Tongue (tissue), 2 donors: ENCODE data around the gene ZNF580. TPM values are rescaled to one million over a fixed set of nuclear protein-coding genes. Genes with fewer than 3 reads are reported as not detected.

Experiments
- DNase-seq: peaks from one replicate; pipeline ENCODE4 v3.0.0-alpha.2; 2015
- total RNA-seq: library from RNA; depleted of rRNA; stranded (reverse); fragments of >200 nt; gene quantifications from one replicate; pipeline ENCODE4 v1.2.3, GENCODE V29; 2014

ZNF580 gene
- total RNA-seq, 1 donor from 2014 or later, result 4.4 TPM

DNA sequence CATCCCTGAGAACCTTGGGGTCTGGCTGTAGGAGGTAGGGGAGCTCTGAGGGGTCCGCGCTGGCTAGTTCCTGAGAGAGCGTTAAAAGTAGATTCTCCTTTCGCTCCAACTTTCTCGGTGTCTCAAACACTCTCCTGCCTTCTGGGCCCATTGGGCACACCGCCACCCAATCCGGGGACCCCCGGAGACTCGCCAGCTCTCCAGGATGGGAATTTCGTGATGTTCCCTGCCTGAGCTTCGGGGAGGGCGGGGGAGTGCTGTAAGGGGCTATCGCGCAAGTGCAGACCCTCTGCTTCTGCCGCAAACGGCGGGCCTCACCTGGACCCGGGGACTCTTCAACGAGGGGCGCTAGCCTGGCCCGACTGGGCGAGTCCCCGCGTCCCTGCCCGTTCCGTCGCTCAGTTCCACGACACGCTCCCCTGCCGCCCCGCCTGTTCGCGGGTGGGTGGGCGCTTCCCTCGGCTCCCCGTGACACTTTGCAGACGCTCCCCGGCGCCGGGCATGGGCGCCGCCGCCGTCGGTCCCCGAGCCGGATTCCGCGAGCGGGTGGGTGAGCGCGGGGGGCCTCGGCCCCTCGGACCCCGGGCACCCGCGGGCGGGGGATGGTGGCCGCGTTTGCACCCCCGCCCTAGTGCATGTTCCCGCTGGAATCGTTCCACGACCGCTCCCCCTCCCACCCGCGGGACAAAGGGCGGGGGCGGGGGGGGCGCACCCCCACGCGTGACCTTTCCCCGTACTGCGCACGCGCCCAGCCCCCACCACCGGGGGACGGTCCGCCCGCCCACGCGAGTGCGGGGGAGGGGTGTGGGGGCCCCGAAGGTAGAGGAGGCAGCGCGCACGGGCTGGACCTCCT lies 7.2 kb downstream of the ZNF580 start, which contains the start of gene CCDC106:
Gene CCDC106 (plus strand): TSS at position 481 of the 853 bp plus-strand sequence. CDS start 835 bp downstream, outside the sequence.
- peak; percentile 91 for DNase-seq

GRCh38 chr19:55648585-55649267 lies 7.9 kb downstream of the ZNF580 start:
- no peak for DNase-seq

- DNase-seq, result no peak
These were observed 8.7 kb downstream of the ZNF580 start for GRCh38 chr19:55649268-55650125.

DNA sequence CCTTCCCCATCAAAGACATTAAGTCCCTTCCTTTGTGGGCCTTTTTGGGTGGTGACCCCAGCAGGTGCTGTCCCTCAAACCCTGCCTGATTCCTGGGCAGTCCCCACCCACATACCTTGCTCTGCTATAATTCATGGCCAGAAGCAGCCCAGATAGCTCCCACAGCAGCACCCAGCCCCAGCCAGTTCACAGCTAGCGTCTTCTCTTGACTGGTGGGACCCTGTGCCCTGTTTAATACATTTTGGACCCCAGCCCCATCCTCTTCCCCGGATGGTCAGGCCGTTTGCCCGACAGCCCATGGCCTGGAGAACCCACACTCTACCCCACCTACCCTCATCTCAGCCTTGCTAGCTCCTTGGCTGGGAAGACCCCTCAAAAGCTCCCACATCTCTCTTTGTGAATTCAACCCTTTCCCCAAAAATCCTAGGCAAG lies 9.3 kb downstream of the ZNF580 start:
- no peak for DNase-seq

- no peak for DNase-seq
These were observed 9.9 kb downstream of the ZNF580 start for GRCh38 chr19:55650602-55651230.

DNA sequence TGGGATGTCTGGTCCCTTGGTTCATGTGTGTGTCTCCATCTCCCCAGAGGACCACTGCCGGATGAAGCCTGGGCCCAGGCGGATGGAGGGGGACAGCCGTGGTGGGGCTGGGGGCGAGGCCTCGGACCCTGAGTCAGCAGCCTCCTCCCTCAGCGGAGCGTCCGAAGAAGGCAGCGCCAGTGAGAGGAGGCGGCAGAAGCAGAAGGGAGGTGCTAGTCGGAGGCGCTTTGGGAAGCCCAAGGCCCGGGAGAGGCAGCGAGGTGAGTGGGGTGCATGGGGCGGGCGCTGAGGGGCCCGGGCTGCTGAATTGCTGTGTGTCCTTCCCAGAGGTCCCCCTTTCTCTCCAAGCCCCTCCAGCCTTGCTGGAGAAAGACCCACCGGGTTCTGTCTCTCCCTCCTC lies 10.4 kb downstream of the ZNF580 start:
- DNase-seq, result no peak

GRCh38 chr19:55652311-55653128 lies 11.7 kb downstream of the ZNF580 start:
- DNase-seq, result no peak

DNA sequence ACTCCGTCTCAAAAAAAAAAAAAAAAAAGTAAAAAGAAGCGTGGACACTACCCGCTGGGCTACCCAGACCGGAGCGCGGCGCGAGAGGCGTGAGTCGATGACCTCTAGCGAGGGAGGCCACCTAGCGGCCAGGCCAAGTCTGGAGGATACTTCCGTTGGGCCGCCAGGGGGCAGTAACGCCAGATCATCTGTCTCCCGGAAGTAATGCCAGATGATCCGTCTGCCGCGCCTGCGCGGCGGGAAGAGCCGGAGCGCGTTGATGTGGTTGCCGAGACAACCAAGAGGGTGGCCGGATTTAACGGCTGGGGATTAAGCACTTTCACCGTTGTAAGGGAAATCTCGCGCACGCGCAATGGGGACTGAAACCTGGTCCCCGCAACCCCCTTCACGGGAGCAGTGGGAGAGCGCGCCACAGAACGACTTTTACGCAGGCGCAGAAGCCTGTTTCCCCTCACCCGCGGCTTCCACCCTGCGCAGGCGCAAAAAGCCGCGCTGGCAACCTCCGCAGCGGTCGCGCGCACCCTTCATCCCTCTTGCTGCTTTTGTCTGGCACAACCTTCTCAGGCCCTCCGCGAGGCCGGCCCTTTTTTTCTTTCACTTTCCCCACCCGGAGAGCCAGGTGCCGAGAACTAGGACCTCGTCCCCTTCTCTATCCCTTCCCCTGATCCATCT lies 13.0 kb downstream of the ZNF580 start:
- peak; percentile 100 for DNase-seq

DNA sequence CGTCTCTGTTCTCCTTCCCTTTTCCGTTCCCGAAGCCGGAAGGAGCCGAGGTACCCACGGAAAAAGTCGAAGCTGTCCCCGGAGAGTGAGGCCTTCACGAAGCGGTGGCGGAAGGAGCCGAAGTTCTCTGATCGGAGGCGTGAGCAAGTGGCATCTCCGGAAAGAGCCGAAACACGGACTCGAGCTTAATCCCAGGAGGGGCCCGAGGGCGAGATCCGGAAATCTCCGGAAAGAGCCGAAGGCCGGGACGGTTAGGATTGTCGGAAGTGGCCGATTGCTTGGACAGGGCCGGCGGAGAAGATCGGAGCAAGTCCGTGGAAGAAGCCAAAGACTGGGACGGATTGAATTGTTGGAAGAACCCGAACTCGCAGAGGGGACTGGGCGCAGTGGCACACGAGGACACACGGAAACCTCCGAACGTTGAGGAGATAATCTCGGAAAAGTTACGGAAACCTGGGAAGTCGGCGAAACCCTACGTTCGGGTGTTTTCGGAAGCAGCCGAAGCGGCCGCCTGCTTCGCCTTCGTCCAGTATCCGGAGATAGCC lies 13.6 kb downstream of the ZNF580 start:
- DNase-seq, result peak; percentile 100

- peak; percentile 98 for DNase-seq
These were observed 14.3 kb downstream of the ZNF580 start, which contains the start of gene U2AF2 for GRCh38 chr19:55654868-55655647. TSS of gene U2AF2 (plus strand) at chr19:55655035. CDS start at chr19:55655105, 70 bp downstream.

DNA sequence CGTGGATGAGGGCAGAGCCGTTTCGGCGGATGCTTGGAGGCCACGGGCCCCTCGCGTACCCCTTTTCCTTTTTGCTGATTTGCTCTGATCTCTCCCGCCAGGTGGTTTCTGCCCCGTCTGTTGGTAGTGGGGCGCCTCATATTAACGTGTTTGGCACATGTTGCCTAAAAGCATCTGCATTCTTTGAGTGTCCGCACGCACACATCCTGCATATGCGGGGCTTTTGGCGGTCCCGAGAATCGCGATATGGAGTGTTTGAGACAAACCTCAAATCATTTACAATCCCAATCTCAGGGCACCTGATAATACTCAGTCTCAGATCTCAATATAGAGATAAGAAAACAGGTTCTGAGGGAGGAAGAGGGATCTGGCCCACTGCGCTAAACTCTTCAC lies 14.8 kb downstream of the ZNF580 start:
- DNase-seq, result no peak

GRCh38 chr19:55656552-55656951 lies 15.8 kb downstream of the ZNF580 start:
- DNase-seq, result no peak

DNA sequence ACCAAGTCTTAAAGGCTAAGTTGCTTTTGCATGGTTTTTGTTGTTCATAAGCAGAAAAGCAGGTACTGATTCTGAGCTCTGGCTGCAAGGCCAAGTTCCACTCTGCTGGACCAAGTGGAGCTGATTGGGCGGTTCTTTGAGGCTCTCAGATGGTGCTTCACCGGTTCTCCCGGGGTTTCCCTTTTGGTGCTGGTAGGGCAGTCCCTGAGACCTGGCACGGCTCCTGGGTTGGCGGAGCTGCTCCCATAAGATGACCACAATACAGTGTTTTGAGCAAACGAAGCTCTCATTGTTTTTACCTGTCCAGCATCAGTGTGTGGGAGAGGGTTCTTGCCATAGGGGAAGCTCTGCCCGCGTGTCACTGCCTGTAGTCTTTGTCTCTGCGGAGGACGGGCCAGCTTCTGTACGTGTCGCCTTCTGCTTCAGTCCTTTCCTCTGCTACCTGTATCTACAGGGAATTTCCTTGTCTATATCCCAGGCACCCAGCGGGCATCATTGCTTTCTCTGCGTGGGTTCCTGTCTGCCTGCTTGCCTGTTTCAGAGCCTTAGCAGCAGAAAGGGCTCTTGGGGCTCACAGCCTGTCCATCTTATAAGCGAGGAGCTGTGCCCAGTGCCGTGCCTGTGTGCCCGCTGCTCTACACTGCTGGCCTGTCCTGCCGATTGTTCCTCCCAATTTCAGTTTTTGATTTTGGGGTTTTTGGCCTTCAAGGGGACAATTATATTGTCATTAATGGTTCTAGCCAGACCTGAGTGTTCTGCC lies 16.4 kb downstream of the ZNF580 start:
- no peak for DNase-seq

DNA sequence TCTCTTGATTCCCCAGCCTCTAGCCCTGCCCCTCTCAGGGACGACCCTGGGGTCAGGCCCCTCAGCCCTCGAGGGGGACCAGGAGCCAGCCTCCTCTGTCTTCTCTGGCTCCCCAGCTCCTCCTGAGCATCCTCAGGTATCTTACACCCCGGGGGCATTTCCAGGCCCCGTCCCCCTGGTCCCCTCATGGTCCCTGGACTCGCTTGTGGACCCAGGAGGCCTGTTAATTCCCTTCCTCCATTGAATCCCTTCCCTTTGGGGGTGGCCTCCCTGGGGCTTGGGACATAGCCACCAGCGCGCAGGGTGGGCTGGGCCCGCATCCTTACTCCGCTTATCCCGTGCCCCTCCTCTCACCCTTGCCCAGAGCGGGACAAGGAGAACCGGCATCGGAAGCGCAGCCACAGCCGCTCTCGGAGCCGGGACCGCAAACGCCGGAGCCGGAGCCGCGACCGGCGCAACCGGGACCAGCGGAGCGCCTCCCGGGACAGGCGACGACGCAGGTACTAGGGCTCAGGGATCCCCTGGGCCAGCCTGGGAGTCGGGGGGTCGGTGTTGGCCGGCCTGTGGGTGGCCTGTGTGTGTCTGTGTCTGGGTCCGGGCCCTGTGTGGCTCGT lies 18.2 kb downstream of the ZNF580 start:
- no peak for DNase-seq

DNA sequence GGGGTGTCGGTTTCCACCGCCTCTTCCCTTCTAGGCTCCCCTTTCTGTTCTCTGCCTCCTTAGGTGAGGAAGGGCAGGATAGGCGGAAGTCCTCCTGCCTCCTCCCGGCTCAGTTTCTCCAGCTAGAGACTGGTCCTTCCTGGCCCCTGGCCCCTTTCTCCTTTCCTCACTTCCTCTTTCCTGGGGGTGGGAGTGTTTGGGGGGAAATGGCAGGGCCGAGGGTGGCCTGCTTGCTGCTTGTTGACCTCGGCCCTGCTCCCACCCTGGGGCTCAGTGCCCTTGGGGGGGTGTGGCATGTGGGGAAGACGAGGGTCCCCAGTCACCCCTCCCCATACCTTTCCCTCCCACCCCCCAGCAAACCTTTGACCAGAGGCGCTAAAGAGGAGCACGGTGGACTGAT lies 19.0 kb downstream of the ZNF580 start:
- DNase-seq, result no peak

DNA sequence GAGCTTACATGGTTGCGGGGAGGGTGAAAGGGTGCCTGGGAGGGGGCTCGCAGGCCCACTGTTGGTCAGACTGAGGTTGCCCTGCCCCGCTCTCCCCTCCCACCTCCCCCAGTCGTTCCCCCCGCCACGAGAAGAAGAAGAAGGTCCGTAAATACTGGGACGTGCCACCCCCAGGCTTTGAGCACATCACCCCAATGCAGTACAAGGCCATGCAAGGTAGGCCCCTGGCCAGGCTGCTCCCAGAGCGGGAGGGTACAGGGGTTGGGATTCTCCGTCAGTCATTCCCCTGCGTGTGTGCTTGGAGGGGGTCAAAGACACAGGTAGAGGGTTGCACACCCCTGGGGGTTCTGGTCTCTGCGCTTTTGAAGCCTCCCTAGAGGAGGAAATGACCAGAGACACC lies 19.6 kb downstream of the ZNF580 start:
- no peak for DNase-seq

- DNase-seq, result no peak
These were observed 20.2 kb downstream of the ZNF580 start for GRCh38 chr19:55660991-55661390.

GRCh38 chr19:55661826-55662225 lies 21.0 kb downstream of the ZNF580 start:
- DNase-seq, result no peak
